H1 (cell line): ENCODE results near the gene CAMKMT. TPM values are rescaled to one million over a fixed set of nuclear protein-coding genes. Genes with fewer than 3 reads are reported as not detected.

Experiments used
- CTCF ChIA-PET: fragments of 300-600 bp; sonication (Branson Sonifier 250); formaldehyde crosslinking; loops from one replicate; lab custom pipeline; 2021; ENCODE audit not compliant: partially characterized antibody; lab: Charles Lee
- POLR2A ChIA-PET: fragments of 300-600 bp; sonication (Branson Sonifier 250); formaldehyde crosslinking; loops from one replicate; lab custom pipeline; 2021; ENCODE audit warnings: inconsistent platforms; ENCODE audit not compliant: partially characterized antibody; lab: Charles Lee
- DNase-seq, 2 experiments: peaks; one replicate each; pipeline versions ENCODE4 v3.0.0 to v3.0.0-alpha.2; 2010 to 2022; ENCODE audit warnings: low spot score in 2 of 2, low read depth in 1 of 2, mixed read lengths in 1 of 2
- FAIRE-seq: peaks from 2 replicates; lab custom pipeline; 2011; peaks lifted over from hg19 to GRCh38; lab: Jason Lieb, UNC
- H2AFZ ChIP-seq: 2 replicates; pipeline ENCODE4 v1.8.1; 2012; ENCODE audit warnings: low read length, inconsistent platforms
- H2AK5ac ChIP-seq: 2 replicates; pipeline ENCODE4 v1.6.1; 2013; ENCODE audit warnings: low read depth, low read length
- H2BK120ac ChIP-seq: replicated peaks from 2 replicates; pipeline ENCODE3; 2013; ENCODE audit warnings: low read depth, low read length, inconsistent platforms
- H2BK12ac ChIP-seq: 2 replicates; pipeline ENCODE4 v1.6.1; 2013; ENCODE audit warnings: low read depth, low read length
- H2BK15ac ChIP-seq: 2 replicates; pipeline ENCODE4 v1.6.1; 2013; ENCODE audit warnings: low read length
- H2BK20ac ChIP-seq: 2 replicates; pipeline ENCODE4 v1.6.1; 2013; ENCODE audit warnings: low read length
- H2BK5ac ChIP-seq: 2 replicates; pipeline ENCODE4 v1.6.1; 2013; ENCODE audit warnings: low read depth, low read length
- H3K14ac ChIP-seq: 2 replicates; pipeline ENCODE4 v1.6.1; 2013; ENCODE audit warnings: inconsistent platforms; ENCODE audit not compliant: insufficient read length
- H3K18ac ChIP-seq: 2 replicates; pipeline ENCODE4 v1.6.1; 2013; ENCODE audit warnings: low read length; ENCODE audit errors: extremely low read depth
- H3K23ac ChIP-seq: 2 replicates; pipeline ENCODE4 v1.6.1; 2013; ENCODE audit warnings: inconsistent platforms; ENCODE audit not compliant: insufficient read length
- H3K23me2 ChIP-seq: 2 replicates; pipeline ENCODE4 v1.6.1; 2013; ENCODE audit warnings: low read depth, low read length
- H3K27ac ChIP-seq: 2 replicates; pipeline ENCODE4 v1.6.1; 2011; ENCODE audit warnings: low read depth, low read length, inconsistent platforms
- H3K27me3 ChIP-seq, 4 experiments: replicated peaks in 1 of 4; 1 replicate in 1 of 4; 2 replicates in 3 of 4; pipeline versions ENCODE4 v1.6.1 to v1.8.1; 2011 to 2013; ENCODE audit warnings: low read length in 3 of 4, mild to moderate bottlenecking in 3 of 4, inconsistent platforms in 2 of 4, mixed read lengths in 2 of 4, moderate library complexity in 1 of 4; ENCODE audit not compliant: control insufficient read depth in 3 of 4, insufficient read depth in 3 of 4; ENCODE audit errors: extremely low read depth in 1 of 4
- H3K36me3 ChIP-seq, 4 experiments: 2 replicates each; pipeline versions ENCODE4 v1.6.1 to v1.8.1; 2011 to 2013; ENCODE audit warnings: mild to moderate bottlenecking in 4 of 4, low read length in 3 of 4, moderate library complexity in 2 of 4, control low read depth in 1 of 4, inconsistent platforms in 1 of 4; ENCODE audit not compliant: insufficient read depth in 4 of 4, control insufficient read depth in 2 of 4
- H3K4ac ChIP-seq: replicated peaks from 2 replicates; pipeline ENCODE3; 2013; ENCODE audit warnings: low read length, low read depth, mixed read lengths, inconsistent platforms; ENCODE audit not compliant: insufficient read length
- H3K4me1 ChIP-seq, 4 experiments: replicated peaks in 1 of 4; 1 replicate in 1 of 4; 2 replicates in 3 of 4; pipeline versions ENCODE4 v1.6.1 to v1.8.1; 2011 to 2013; ENCODE audit warnings: low read length in 3 of 4, inconsistent platforms in 2 of 4, mixed read lengths in 1 of 4; ENCODE audit not compliant: insufficient read depth in 4 of 4, control insufficient read depth in 3 of 4
- H3K4me2 ChIP-seq, 2 experiments: 2 replicates each; pipeline versions ENCODE4 v1.6.1 to v1.8.1; 2011 to 2013; ENCODE audit warnings: low read depth in 2 of 2, low read length in 2 of 2, control low read depth in 1 of 2, inconsistent platforms in 1 of 2, mild to moderate bottlenecking in 1 of 2; ENCODE audit not compliant: insufficient read depth in 1 of 2
- H3K4me3 ChIP-seq, 4 experiments: fragments of 200-600, 300-600 bp in 1 of 4; sonication (generic), shearing (Covaris generic), sonication (Bioruptor Twin) in 1 of 4; 2 replicates each; pipeline versions ENCODE4 v1.5.1 to v1.8.1; 2011 to 2016; ENCODE audit warnings: low read length in 4 of 4, low read depth in 3 of 4, control low read depth in 2 of 4, inconsistent platforms in 2 of 4, mild to moderate bottlenecking in 2 of 4, mixed read lengths in 1 of 4, moderate library complexity in 1 of 4; ENCODE audit not compliant: insufficient read depth in 2 of 4; ENCODE audit errors: extremely low read depth in 1 of 4
- H3K56ac ChIP-seq: replicated peaks from 2 replicates; pipeline ENCODE3; 2013; ENCODE audit warnings: low read depth, mild to moderate bottlenecking, mixed read lengths, low read length, inconsistent platforms; ENCODE audit not compliant: insufficient read length
- H3K79me1 ChIP-seq: 2 replicates; pipeline ENCODE4 v1.6.1; 2013; ENCODE audit warnings: low read depth, low read length, control low read depth
- H3K79me2 ChIP-seq, 2 experiments: 2 replicates each; pipeline versions ENCODE4 v1.6.1 to v1.8.1; 2012 to 2013; ENCODE audit warnings: low read length in 2 of 2, mild to moderate bottlenecking in 2 of 2, inconsistent platforms in 1 of 2; ENCODE audit not compliant: insufficient read depth in 2 of 2, control insufficient read depth in 1 of 2
- H3K9ac ChIP-seq, 4 experiments: replicated peaks in 1 of 4; 1 replicate in 1 of 4; 2 replicates in 3 of 4; pipeline versions ENCODE4 v1.6.1 to v1.8.1; 2011 to 2013; ENCODE audit warnings: low read depth in 3 of 4, low read length in 3 of 4, control low read depth in 2 of 4, mild to moderate bottlenecking in 2 of 4, moderate library complexity in 2 of 4, inconsistent platforms in 1 of 4; ENCODE audit errors: extremely low read depth in 1 of 4
- H3K9me3 ChIP-seq, 2 experiments: 2 replicates each; pipeline versions ENCODE4 v1.6.1 to v1.8.1; 2012 to 2013; ENCODE audit warnings: mild to moderate bottlenecking in 2 of 2, moderate library complexity in 2 of 2, control low read depth in 1 of 2, inconsistent platforms in 1 of 2, low read depth in 1 of 2, low read length in 1 of 2, mixed read lengths in 1 of 2; ENCODE audit not compliant: insufficient read depth in 2 of 2
- H4K20me1 ChIP-seq, 2 experiments: replicated peaks in 1 of 2; 2 replicates each; pipeline versions ENCODE3 to v1.8.1; 2011 to 2013; ENCODE audit warnings: inconsistent platforms in 2 of 2, low read length in 2 of 2, mild to moderate bottlenecking in 1 of 2; ENCODE audit not compliant: insufficient read depth in 2 of 2, control insufficient read depth in 1 of 2
- H4K5ac ChIP-seq: 2 replicates; pipeline ENCODE4 v1.6.1; 2013; ENCODE audit warnings: low read length, low read depth, mixed read lengths, inconsistent platforms; ENCODE audit not compliant: insufficient read length
- H4K8ac ChIP-seq: 2 replicates; pipeline ENCODE4 v1.8.0; 2013; ENCODE audit warnings: mild to moderate bottlenecking, moderate library complexity, low read length, inconsistent platforms; ENCODE audit not compliant: insufficient read depth; ENCODE audit errors: extremely low read depth
- H4K91ac ChIP-seq: replicated peaks from 2 replicates; pipeline ENCODE3; 2013; ENCODE audit warnings: low read length, mixed read lengths, inconsistent platforms; ENCODE audit not compliant: insufficient read length
- HDAC6 ChIP-seq: IDR thresholded peaks from one replicate; pipeline ENCODE4 v1.7.1; 2012; ENCODE audit warnings: low read depth, mild to moderate bottlenecking, inconsistent platforms, low read length, moderate library complexity
- KDM1A ChIP-seq: fragments of 200-600, 300-600 bp; sonication (generic); IDR thresholded peaks from 2 replicates; pipeline ENCODE4 v1.7.1; 2016; ENCODE audit warnings: mild to moderate bottlenecking, low read length, borderline replicate concordance
- KDM4A ChIP-seq: IDR thresholded peaks from one replicate; pipeline ENCODE4 v1.7.1; 2012; ENCODE audit warnings: low read depth, mild to moderate bottlenecking, moderate library complexity, low read length, inconsistent platforms; ENCODE audit not compliant: severe bottlenecking
- RXRA ChIP-seq: IDR thresholded peaks from 2 replicates; pipeline ENCODE4 v1.6.1; 2011; ENCODE audit warnings: low read depth, mild to moderate bottlenecking, low read length, moderate library complexity; ENCODE audit not compliant: insufficient read depth
- SUZ12 ChIP-seq: fragments of 200-600 bp; sonication (generic); IDR thresholded peaks from 2 replicates; pipeline ENCODE4 v1.6.1; 2012; ENCODE audit warnings: mild to moderate bottlenecking, inconsistent platforms, low read length, moderate library complexity, mixed read lengths
- TCF12 ChIP-seq: IDR thresholded peaks from 2 replicates; pipeline ENCODE4 v1.6.1; 2011; ENCODE audit warnings: low read depth, mild to moderate bottlenecking, low read length
- WGBS, 2 experiments: shearing (Covaris generic) in 1 of 2; methylation state at CpG; one replicate each; pipeline versions ENCODE4 v1.1.6 to v1.1.7; 2013 to 2015; ENCODE audit warnings: low lambda C conversion rate in 2 of 2, mixed read lengths in 2 of 2, inconsistent platforms in 1 of 2, low coverage in 1 of 2, missing lambda C conversion rate in 1 of 2; ENCODE audit not compliant: insufficient replicate concordance in 2 of 2, insufficient coverage in 1 of 2, insufficient read length in 1 of 2; ENCODE audit errors: extremely low coverage in 1 of 2, missing lambda C conversion rate in 1 of 2; 5-methylcytosine and 5-hydroxymethylcytosine counted together
- polyA plus RNA-seq, 7 experiments: library from polyadenylated mRNA; depleted of rRNA in 3 of 7; stranded (reverse) in 5 of 7; unstranded in 2 of 7; fragments of >200 nt in 5 of 7; fragments of 200-250 nt in 2 of 7; gene quantifications; 1 replicate in 5 of 7; 2 replicates in 1 of 7; 4 replicates in 1 of 7; pipeline versions ENCODE4 v1.2.1 to v1.2.3, GENCODE V29; 2011 to 2013; ENCODE audit warnings: missing spikeins in 2 of 7, mixed read lengths in 2 of 7
- total RNA-seq: library from RNA; stranded (reverse); fragmentation: NEBNext Ultra II Directional; extraction: Animal tissue kit (Norgen Biotek cat#: 25700); gene quantifications from 2 replicates; pipeline ENCODE4 v1.2.1, GENCODE V29; 2021
- TF ChIP-seq, protein P1 (sequence below): IDR thresholded peaks from 2 replicates; pipeline ENCODE4 v1.6.1; 2012; ENCODE audit warnings: low read length, inconsistent platforms
- TF ChIP-seq, protein P2 (sequence below): IDR thresholded peaks from 2 replicates; pipeline ENCODE4 v1.6.1; 2011; ENCODE audit warnings: low read length, improper control_type of control experiment

Gene CAMKMT
- total and polyA plus RNA-seq, 2 of the 8 experiments (the other 6 are each of a cell fraction or from before 2014, with no cell fraction given) = 14.7 to 22.4 TPM

DNA sequence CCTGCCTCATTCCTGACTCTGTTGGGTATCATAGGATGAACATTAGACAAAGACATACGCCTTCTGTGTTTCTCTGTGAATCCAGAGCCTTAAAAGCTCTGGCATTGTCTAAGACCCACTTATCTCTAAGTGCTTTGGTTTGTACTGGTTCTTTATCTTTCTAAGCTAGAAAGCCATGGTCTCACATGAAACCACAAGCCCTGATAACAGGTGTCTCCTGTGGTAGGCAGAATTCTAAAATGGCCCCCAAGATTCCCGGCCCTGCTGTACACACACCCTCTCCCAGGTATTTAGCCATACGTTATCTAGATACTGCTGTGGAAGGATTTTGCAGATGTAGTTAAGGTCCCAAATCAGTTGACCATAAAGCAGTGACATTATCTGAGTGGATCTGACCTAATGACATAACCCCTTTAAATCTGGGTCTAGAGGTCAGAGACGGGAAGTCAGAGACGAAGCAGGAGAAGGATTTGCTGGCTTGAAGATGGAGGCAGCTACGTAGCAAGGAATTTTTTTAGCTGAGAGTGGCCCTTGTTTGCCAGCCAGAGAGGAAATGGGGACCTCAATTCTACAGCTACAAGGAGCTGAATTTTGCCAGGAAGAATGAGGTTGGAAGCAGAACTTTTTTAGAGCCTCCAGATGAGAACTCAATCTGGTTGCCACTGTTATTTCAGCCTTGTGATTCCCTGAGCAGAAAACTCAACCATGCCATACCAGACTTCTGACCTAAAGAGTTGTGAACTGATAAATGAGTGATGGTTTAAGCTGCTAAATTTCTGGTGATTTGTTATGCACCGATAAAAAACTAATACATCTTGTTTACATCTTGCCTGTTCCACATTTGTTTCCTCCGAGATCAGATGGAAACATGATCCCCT is 186.7 kb downstream of the CAMKMT start:
- Histone ChIP-seq H3K18ac (no peak overlapping the region), H3K4me2 (peak overlapping the region in 1 of 2 experiments; percentile 15; a peak in 1 of 4 replicates), H3K23ac (no peak overlapping the region), H4K20me1 (no peaks in the 10 kb centered on the region), H2BK5ac (no peak overlapping the region), H3K4me1 (peaks cover 2 to 29% (median 17%) of the 10 kb centered on the region in 4 experiments; a peak in 4 of 7 replicates), H3K9me3 (no peaks in the 10 kb centered on the region), H3K14ac (no peak overlapping the region), H4K8ac (no peak overlapping the region), H3K27me3 (no peaks in the 10 kb centered on the region), H2BK20ac (0 out of 2 replicates have a peak overlapping the region, but pooled peaks have one; percentile 28), H3K4ac (no peak overlapping the region), H3K9ac (no peak overlapping the region), H3K36me3 (0 out of 8 replicates have a peak, but pooled peaks cover 0 to 2% (median 0%) of the 10 kb centered on the region in 4 experiments), H3K79me2 (no peaks in the 10 kb centered on the region), H2BK15ac (no peak overlapping the region), H4K5ac (peak overlapping the region; percentile 9), H3K27ac (no peak overlapping the region), H2AFZ (no peak overlapping the region), H3K4me3 (no peak overlapping the region), H2AK5ac (no peak overlapping the region), H3K79me1 (no peaks in the 10 kb centered on the region), H3K23me2 (peaks cover 2% of the 10 kb centered on the region; the same call in 1 of the 2 replicates), H2BK120ac (peak overlapping the region; percentile 26), H3K56ac (no peak overlapping the region), H4K91ac (no peak overlapping the region), H2BK12ac (peak overlapping the region; percentile 10; the same call in 1 of the 2 replicates)
- ChIA-PET POLR2A (no interaction called here), CTCF (interaction anchor here (0.6 to 1.4 kb wide), 9 partner anchors 9 to 504 kb away, joined by 3 to 6 read pairs (median 3); partner anchors contain the start of genes CAMKMT and PREPL)
- DNase-seq (no peak), FAIRE-seq (no peak)
- TF ChIP-seq, protein P1, sequence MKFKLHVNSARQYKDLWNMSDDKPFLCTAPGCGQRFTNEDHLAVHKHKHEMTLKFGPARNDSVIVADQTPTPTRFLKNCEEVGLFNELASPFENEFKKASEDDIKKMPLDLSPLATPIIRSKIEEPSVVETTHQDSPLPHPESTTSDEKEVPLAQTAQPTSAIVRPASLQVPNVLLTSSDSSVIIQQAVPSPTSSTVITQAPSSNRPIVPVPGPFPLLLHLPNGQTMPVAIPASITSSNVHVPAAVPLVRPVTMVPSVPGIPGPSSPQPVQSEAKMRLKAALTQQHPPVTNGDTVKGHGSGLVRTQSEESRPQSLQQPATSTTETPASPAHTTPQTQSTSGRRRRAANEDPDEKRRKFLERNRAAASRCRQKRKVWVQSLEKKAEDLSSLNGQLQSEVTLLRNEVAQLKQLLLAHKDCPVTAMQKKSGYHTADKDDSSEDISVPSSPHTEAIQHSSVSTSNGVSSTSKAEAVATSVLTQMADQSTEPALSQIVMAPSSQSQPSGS = no peak
- TF ChIP-seq RXRA = no peak
- no peak for TF ChIP-seq HDAC6
- no peak for TF ChIP-seq KDM4A
- no peak for TF ChIP-seq KDM1A
- TF ChIP-seq, protein P2, sequence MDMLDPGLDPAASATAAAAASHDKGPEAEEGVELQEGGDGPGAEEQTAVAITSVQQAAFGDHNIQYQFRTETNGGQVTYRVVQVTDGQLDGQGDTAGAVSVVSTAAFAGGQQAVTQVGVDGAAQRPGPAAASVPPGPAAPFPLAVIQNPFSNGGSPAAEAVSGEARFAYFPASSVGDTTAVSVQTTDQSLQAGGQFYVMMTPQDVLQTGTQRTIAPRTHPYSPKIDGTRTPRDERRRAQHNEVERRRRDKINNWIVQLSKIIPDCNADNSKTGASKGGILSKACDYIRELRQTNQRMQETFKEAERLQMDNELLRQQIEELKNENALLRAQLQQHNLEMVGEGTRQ = no peak
- TF ChIP-seq SUZ12 = no peak
- no peak for TF ChIP-seq TCF12
- WGBS, 2 experiments = 87% methylated on average over 8 of the region's 8 CpGs; no CpG with 5 or more reads in 1 of the 2 experiments
